AG04449 (cell line): ENCODE measurements around the gene ATP13A3.

Experiments
- CTCF ChIA-PET: fragments of 350-600 bp; formaldehyde crosslinking; extraction: SDS; loops from one replicate; lab custom pipeline; 2021; ENCODE audit warnings: antibody characterized with exemption; lab: Yijun Ruan, JAX
- POLR2A ChIA-PET: fragments of 400-600, 350-600 bp; formaldehyde crosslinking; extraction: SDS; loops from one replicate; lab custom pipeline; 2020; ENCODE audit warnings: antibody characterized with exemption, inconsistent platforms; lab: Yijun Ruan, JAX
- DNase-seq: peaks from one replicate; pipeline ENCODE4 v3.0.0-alpha.2; 2010; ENCODE audit warnings: low read depth, low spot score
- H3K4me3 ChIP-seq: 2 replicates; pipeline ENCODE4 v1.5.1; 2011; ENCODE audit warnings: low read depth, mild to moderate bottlenecking, control low read depth, low read length
- CTCF ChIP-seq: IDR thresholded peaks from one replicate; pipeline ENCODE4 v1.5.1; 2011; ENCODE audit warnings: mild to moderate bottlenecking, moderate library complexity, low read length, control low read depth, inconsistent platforms; ENCODE audit not compliant: insufficient read depth; ENCODE audit errors: missing control alignments

ATP13A3 gene

DNA sequence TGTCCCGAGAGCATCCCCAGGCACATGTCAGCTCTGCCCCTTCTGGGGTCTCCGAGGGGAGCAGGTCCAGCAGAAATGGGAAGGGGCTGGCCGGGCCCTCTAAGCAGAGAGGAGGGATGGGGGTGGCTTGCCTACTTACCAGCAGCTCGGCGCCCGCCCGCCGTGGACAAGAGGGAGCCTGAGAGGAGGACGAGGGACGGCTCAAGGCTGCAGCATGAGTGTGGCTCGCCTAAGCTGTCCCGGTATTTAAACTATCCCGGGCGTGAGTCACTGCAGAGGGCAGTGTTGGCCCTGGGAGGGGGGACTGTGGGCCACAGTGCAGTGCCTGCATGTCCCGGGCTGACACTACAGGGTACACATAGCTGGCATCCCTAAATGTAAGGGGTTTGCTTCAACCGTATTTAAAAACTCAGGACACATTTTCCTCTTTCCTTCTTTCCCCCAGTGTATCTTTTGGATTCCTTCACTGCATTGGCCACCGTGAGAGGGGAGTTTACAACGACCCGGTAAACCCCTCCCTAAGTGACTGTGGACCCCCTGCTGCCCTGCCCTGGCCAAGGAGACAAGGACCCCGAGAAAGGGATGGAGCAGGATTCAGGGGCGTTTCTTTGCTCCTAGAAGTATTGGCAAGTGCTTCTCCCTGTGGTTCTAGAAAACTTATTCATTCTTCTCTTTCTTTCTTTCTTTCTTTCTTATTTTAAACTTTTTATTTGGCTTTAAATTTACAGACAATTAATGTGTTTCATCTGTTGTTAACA is 117.1 kb downstream of the ATP13A3 start, which contains the start of gene LRRC15:
TSS of gene LRRC15 (minus strand) at position 222 of the 758 bp plus-strand sequence. CDS start 8,700 bp downstream, outside the sequence.
- CTCF ChIA-PET: interaction anchor here (1.3 to 17.5 kb wide), 5 partner anchors 19 to 36 kb away, joined by 3 to 274 read pairs (median 4); no protein-coding TSS in a partner anchor
- peak within 1 kb of the TSS; percentile 23 for H3K4me3 ChIP-seq
- no peak for DNase-seq
- peak; percentile 3 for TF ChIP-seq CTCF
- POLR2A ChIA-PET: interaction anchor here (1.2 to 1.9 kb wide), 2 partner anchors 19 to 23 kb away, joined by 3 to 4 read pairs; no protein-coding TSS in a partner anchor

DNA sequence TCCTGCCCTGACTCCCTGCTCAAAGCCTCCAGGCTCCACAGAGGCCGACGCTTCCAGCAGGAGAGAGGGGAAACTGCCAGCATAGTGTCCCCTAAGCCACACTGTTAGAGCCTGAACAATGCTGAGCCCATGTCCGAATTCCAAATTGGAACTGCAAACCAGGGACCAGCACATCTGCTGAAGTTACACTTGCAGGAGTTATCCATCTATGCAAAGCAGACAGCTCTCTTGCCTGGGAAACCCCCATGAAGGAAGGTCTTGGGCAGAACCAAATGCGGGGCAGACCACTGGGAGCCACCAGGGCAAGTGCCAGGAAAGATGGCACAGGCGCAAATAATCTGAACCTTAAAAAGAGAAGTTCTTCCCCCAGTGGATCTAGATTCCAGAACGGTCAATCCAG is 117.9 kb downstream of the ATP13A3 start:
- ChIA-PET CTCF (interaction anchor here (0.6 to 17.5 kb wide), 7 partner anchors 19 to 54 kb away, joined by 3 to 274 read pairs (median 4); no protein-coding TSS in a partner anchor), POLR2A (interaction anchor here (1.2 to 1.9 kb wide), 2 partner anchors 19 to 22 kb away, joined by 3 to 4 read pairs; no protein-coding TSS in a partner anchor)
- DNase-seq: no peak
- peak overlapping the region; percentile 23 for H3K4me3 ChIP-seq
- TF ChIP-seq CTCF: no peak

- TF ChIP-seq CTCF: no peak
- peak overlapping the region; percentile 18 for H3K4me3 ChIP-seq
- ChIA-PET POLR2A (interaction anchor here (1.9 kb wide), 1 partner anchor 18 kb away, joined by 4 read pairs; no protein-coding TSS in a partner anchor), CTCF (interaction anchor here (0.6 to 17.5 kb wide), 8 partner anchors 18 to 53 kb away, joined by 3 to 274 read pairs (median 4); no protein-coding TSS in a partner anchor)
- no peak for DNase-seq
Observed at GRCh38 chr3:194367992-194368841, 118.6 kb downstream of the ATP13A3 start.

DNA sequence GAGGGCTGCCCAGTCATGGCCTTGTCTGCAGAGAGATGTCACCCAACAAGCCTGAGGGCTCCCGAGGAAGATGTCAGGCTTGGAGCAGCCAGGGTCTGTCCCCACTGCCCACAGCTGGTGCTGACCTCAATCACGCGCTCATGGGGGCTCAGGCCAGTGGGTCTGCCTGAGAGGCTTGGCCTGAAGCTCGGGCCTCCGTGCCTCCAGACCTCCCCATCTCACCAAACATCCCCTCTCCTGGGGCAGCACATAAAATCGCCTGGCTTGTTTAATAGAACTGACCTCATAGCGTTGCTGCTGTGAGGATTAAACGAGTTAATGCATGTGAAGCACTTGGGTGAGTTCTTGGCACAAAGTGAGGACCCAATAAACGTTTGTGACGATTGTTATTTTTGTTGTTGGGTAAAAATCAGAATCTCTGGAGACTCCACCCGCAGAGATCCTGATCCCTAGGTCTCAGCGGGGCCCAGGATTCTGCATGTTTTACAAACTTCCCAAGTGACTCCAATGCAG is 120.8 kb downstream of the ATP13A3 start:
- TF ChIP-seq CTCF: no peak
- no peak for DNase-seq
- ChIA-PET POLR2A (no interaction called here), CTCF (interaction anchor here (0.7 to 17.5 kb wide), 3 partner anchors 23 to 585 kb away, joined by 3 to 274 read pairs (median 8); no protein-coding TSS in a partner anchor)
- no peak overlapping the region for H3K4me3 ChIP-seq

GRCh38 chr3:194365526-194365925 is 121.3 kb downstream of the ATP13A3 start:
- H3K4me3 ChIP-seq: no peak overlapping the region
- POLR2A ChIA-PET: interaction anchor here (1.8 kb wide), 1 partner anchor 15 kb away, joined by 8 read pairs; no protein-coding TSS in a partner anchor
- no peak for DNase-seq
- no peak for TF ChIP-seq CTCF
- CTCF ChIA-PET: interaction anchor here (0.7 to 17.5 kb wide), 5 partner anchors 15 to 584 kb away, joined by 3 to 274 read pairs (median 11); partner anchors contain the start of gene CPN2
